Measurements from ENCODE around the gene SLFN11.

DNA sequence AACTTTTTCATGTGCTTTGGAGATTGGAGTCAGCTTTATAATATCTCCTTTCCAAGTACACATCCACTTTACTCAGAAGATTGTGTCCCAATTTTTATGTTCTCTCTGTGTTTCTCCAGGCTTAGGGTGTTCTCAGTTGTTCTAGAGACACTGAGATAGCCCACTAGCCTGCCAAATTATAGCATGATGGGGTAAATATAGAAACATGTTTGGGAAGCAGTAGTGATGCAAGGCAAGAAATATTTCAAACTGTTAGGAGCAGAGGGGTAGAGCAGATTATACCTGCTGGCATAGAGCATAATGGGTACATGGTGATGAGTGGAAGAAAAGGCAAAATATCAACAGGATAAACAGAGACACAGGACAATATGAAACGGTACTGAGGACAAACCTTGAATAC, 12.4 kb downstream of the SLFN11 start:
- TF ChIP-seq, protein P1, sequence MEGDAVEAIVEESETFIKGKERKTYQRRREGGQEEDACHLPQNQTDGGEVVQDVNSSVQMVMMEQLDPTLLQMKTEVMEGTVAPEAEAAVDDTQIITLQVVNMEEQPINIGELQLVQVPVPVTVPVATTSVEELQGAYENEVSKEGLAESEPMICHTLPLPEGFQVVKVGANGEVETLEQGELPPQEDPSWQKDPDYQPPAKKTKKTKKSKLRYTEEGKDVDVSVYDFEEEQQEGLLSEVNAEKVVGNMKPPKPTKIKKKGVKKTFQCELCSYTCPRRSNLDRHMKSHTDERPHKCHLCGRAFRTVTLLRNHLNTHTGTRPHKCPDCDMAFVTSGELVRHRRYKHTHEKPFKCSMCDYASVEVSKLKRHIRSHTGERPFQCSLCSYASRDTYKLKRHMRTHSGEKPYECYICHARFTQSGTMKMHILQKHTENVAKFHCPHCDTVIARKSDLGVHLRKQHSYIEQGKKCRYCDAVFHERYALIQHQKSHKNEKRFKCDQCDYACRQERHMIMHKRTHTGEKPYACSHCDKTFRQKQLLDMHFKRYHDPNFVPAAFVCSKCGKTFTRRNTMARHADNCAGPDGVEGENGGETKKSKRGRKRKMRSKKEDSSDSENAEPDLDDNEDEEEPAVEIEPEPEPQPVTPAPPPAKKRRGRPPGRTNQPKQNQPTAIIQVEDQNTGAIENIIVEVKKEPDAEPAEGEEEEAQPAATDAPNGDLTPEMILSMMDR (IDR thresholded peaks at IDR 0.05) = no peak
- TF ChIP-seq POLR2A (IDR thresholded peaks at IDR 0.05) = no peak
